Lower leg skin (tissue), 3 donors: ENCODE results near the gene COMMD8.

ENCODE experiments used
- POLR2A ChIP-seq, 2 donors: fragments of 450-650 bp; IDR thresholded peaks; one replicate each; pipeline ENCODE4 v1.6.1; 2016 to 2017; ENCODE audit warnings: antibody characterized with exemption in 2 of 2, mild to moderate bottlenecking in 1 of 2, moderate library complexity in 1 of 2
- TF ChIP-seq, protein P1 (sequence below), 3 donors: fragments of 450-650 bp; IDR thresholded peaks; one replicate each; pipeline ENCODE4 v1.5.1; 2016; ENCODE audit warnings: antibody characterized with exemption in 3 of 3, mild to moderate bottlenecking in 3 of 3, moderate library complexity in 2 of 3

DNA sequence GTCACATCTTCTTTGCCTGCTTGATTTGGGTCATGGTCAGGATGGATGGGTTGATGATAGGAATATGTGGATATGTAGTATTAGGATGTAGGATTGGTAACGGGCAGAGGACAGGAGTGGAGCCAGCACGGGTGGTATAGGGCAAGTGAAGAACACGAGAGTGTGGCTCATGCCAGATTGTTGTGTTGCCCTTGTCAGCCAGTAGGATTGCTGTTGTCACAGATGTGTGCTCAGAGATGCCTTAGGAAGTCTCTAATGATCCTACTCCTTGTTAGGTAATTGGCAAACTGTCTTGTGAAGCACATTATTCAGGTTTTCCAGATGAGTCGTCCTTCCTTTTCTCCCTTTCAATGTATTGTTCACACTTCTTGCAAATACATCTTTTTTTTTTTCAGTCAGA lies 27.0 kb upstream of the COMMD8 start:
- TF ChIP-seq, protein P1, sequence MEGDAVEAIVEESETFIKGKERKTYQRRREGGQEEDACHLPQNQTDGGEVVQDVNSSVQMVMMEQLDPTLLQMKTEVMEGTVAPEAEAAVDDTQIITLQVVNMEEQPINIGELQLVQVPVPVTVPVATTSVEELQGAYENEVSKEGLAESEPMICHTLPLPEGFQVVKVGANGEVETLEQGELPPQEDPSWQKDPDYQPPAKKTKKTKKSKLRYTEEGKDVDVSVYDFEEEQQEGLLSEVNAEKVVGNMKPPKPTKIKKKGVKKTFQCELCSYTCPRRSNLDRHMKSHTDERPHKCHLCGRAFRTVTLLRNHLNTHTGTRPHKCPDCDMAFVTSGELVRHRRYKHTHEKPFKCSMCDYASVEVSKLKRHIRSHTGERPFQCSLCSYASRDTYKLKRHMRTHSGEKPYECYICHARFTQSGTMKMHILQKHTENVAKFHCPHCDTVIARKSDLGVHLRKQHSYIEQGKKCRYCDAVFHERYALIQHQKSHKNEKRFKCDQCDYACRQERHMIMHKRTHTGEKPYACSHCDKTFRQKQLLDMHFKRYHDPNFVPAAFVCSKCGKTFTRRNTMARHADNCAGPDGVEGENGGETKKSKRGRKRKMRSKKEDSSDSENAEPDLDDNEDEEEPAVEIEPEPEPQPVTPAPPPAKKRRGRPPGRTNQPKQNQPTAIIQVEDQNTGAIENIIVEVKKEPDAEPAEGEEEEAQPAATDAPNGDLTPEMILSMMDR (IDR thresholded peaks at IDR 0.05): no peak
- TF ChIP-seq POLR2A (IDR thresholded peaks at IDR 0.05): no peak
